Measurements from ENCODE around the gene PAQR6.
A peak's percentile ranks its signal among the peaks of the same experiment; 100 is the strongest.

The PAQR6 gene

DNA sequence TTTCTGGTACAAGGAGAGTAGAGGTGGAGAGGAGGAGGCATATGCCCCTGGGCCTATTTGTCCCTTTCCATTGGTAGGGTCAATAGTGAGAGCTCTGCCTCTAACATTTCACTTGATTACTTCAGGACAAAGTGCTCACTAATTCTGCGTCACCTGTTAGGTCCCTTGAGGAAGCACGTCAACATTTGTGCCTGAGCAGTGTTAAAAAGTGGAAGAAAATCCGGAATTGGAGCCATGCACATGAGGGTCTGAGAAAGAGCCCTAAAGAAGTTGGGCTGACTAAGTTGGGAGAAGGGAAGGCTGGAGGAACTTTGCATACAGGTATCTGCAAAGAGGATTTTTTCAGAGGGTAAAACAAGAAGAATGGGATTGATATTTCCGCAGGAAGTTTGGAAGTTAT, 52.0 kb downstream of the PAQR6 start:
- DNase-seq (ENCODE audit: low read depth in 3 of 3): no peak

DNA sequence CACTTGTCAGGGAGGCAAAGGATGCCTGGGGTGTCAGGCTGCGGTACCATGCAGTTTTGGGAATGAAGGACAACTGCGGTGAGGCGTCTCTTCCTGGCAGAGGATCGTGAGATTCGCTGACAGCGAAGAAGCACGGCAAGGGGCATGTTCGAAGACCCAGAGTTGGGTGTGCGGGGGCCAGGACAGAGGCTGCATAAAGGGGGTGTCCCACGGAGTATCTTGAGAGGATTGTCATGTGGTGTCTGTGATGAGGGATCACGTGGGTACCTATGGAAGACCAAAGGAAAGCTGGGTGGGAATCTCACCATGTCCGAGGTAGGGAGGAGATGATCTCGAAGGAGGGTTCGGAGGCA, 53.6 kb downstream of the PAQR6 start:
- no peak for DNase-seq (ENCODE audit: low read depth in 3 of 3)

DNA sequence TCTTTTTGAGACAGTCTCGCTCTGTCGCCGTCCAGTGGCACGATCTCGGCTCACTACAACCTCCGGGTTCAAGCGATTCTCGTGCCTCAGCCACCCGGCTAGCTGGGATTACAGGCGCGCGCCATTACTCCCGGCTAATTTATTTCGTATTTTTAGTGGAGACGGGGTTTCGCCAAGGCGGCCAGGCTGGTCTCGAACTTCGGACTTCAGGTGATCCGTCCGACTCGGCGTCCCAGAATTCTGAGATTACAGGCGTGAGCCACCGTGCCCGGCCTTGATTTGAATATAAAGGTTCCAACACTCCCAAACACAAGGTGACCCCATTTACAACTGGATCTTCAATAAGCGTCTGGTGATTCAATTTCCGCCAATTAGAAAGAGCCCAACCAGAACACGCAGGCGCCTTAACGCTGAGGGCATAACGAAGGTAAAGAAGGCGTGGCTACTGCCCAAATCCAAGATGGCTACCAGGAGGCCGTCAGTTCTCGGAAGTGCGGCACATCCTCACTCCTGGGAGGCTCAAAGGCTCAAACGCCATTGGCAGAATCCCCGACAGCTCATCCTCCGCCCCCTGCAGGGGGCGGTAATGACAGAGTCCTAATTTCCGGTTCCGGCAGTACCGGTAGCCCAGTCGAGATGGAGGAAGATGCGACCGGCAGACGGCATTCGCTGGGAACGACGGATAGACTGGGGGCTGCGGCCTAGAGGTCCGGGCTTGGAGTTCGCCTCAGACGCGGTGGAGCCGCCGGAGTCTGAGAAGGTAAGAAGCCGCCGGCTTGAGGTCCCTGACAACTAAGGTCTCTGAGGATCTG, 54.2 kb downstream of the PAQR6 start, which contains the start of gene SLC25A44:
Gene SLC25A44 (plus strand): TSS at position 617 of the 812 bp plus-strand sequence. CDS start 5,744 bp downstream, outside the sequence.
- peak; percentile 92 to 96 (median 95) for DNase-seq (ENCODE audit: low read depth in 3 of 3)
